Nasal cavity respiratory epithelium epithelial cell of viscerocranial mucosa (primary cell): ENCODE measurements around the gene RAP2C. TPM values are rescaled to one million over a fixed set of nuclear protein-coding genes. Genes with fewer than 3 reads are reported as not detected.

Source experiments
- total RNA-seq: library from RNA; depleted of rRNA; stranded (reverse); fragments of >200 nt; gene quantifications from 2 replicates; pipeline ENCODE4 v1.2.3, GENCODE V29; 2014

The RAP2C gene
- 30.8 and 36.1 TPM in 2 replicates for total RNA-seq

DNA sequence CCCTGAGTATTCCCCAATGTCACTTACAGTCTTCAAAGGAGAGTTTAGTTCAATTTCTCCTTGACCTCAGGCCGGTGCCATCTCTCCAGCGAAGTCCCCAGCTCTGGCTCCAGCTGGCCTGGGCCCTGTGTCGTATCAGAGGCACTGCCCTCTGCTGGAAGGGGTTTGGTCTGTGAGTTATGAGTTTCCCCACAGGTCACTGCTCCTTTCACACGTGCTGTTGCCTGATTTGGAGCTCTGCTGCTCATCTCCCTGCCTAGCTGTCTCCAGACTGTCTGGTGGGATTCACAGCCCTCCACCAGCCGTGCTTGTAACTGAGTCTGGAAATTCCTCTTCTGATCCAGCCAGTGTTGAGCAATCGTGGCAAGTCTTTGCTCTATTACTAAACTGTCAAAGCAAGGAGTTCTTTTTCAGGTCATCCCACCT lies at the start of gene RAP2C:
Gene RAP2C, minus strand, starts transcription at position 105 of the 426 bp plus-strand sequence. CDS start 2,179 bp downstream, outside the sequence.

Other genes starting within 250 kb of the RAP2C start
- gene STK26, start 196.1 kb downstream of the RAP2C start, total RNA-seq: 56.6 and 65.3 TPM in 2 replicates
- not detected in 2 replicates for gene FRMD7, start 91.4 kb downstream of the RAP2C start, total RNA-seq